ENCODE data around the gene TMEM95. TPM values are rescaled to one million over a fixed set of nuclear protein-coding genes. Genes with fewer than 3 reads are reported as not detected.
"Not testable (repeated sequence)": the region's sequence is repeated elsewhere in the genome, so short reads cannot be mapped to it uniquely, and the experiment has no call there.

Gene TMEM95
- total and polyA plus RNA-seq, 2 donors = 0.05 TPM; not detected in 1

- peaks cover 36 to 40% of the 10 kb centered on the region in 2 donors for H3K36me3 ChIP-seq (ENCODE audit: control insufficient read depth in 2 of 2, insufficient read depth in 2 of 2, low read length in 1 of 2)
- peaks cover 12 to 51% of the 10 kb centered on the region in 2 donors for H3K4me1 ChIP-seq (ENCODE audit: control insufficient read depth in 2 of 2, insufficient read depth in 2 of 2, low read length in 2 of 2)
- DNase-seq (ENCODE audit: low read depth in 6 of 9, low spot score in 9 of 9); H3K9me3 ChIP-seq (ENCODE audit: control insufficient read depth in 2 of 2, insufficient read depth in 1 of 2, low read length in 1 of 2); H3K27me3 ChIP-seq (ENCODE audit: control insufficient read depth in 2 of 2, insufficient read depth in 1 of 2, low read length in 1 of 2): not testable (repeated sequence)
- peak overlapping the region in 1 of 2 donors; percentile 93 for H3K27ac ChIP-seq (ENCODE audit: low read depth in 1 of 2, low read length in 1 of 2)
- 42% methylated on average over 7 of the region's 7 CpGs for WGBS
- H3K4me3 ChIP-seq (ENCODE audit: low read length in 2 of 2) = peak overlapping the region; percentile 78 to 98
These were observed 17.4 kb upstream of the TMEM95 start for GRCh38 chr17:7337600-7337999.

- H3K4me1 ChIP-seq (ENCODE audit: control insufficient read depth in 2 of 2, insufficient read depth in 2 of 2, low read length in 2 of 2) = peaks cover 9 to 34% of the 10 kb centered on the region in 2 donors
- DNase-seq (ENCODE audit: low read depth in 6 of 9, low spot score in 9 of 9) = no peak
These were observed 14.8 kb upstream of the TMEM95 start for GRCh38 chr17:7340179-7340578.

GRCh38 chr17:7341842-7342241 lies 13.1 kb upstream of the TMEM95 start:
- H3K36me3 ChIP-seq (ENCODE audit: control insufficient read depth in 2 of 2, insufficient read depth in 2 of 2, low read length in 1 of 2) = peaks cover 67 to 82% of the 10 kb centered on the region in 2 donors
- no peak for DNase-seq (ENCODE audit: low read depth in 6 of 9, low spot score in 9 of 9)
- H3K4me1 ChIP-seq (ENCODE audit: control insufficient read depth in 2 of 2, insufficient read depth in 2 of 2, low read length in 2 of 2) = peaks cover 0 to 20% of the 10 kb centered on the region in 2 donors
- H3K27ac ChIP-seq (ENCODE audit: low read depth in 1 of 2, low read length in 1 of 2) = no peak overlapping the region
- no peaks in the 10 kb centered on the region for H3K27me3 ChIP-seq (ENCODE audit: control insufficient read depth in 2 of 2, insufficient read depth in 1 of 2, low read length in 1 of 2)
- H3K9me3 ChIP-seq (ENCODE audit: control insufficient read depth in 2 of 2, insufficient read depth in 1 of 2, low read length in 1 of 2) = no peaks in the 10 kb centered on the region
- 97% methylated on average over 13 of the region's 13 CpGs for WGBS
- H3K4me3 ChIP-seq (ENCODE audit: low read length in 2 of 2) = no peak overlapping the region

More at GRCh38 chr17:7340179-7340578, 14.8 kb upstream of the TMEM95 start:
- WGBS = 94% methylated on average over 2 of the region's 2 CpGs
- Histone ChIP-seq H3K9me3 (ENCODE audit: control insufficient read depth in 2 of 2, insufficient read depth in 1 of 2, low read length in 1 of 2) (no peaks in the 10 kb centered on the region), H3K27me3 (ENCODE audit: control insufficient read depth in 2 of 2, insufficient read depth in 1 of 2, low read length in 1 of 2) (no peaks in the 10 kb centered on the region), H3K4me3 (ENCODE audit: low read length in 2 of 2) (no peak overlapping the region), H3K36me3 (ENCODE audit: control insufficient read depth in 2 of 2, insufficient read depth in 2 of 2, low read length in 1 of 2) (peaks cover 54 to 66% of the 10 kb centered on the region in 2 donors), H3K27ac (ENCODE audit: low read depth in 1 of 2, low read length in 1 of 2) (no peak overlapping the region)

GRCh38 chr17:7343250-7343649 lies 11.7 kb upstream of the TMEM95 start:
- Histone ChIP-seq H3K9me3 (ENCODE audit: control insufficient read depth in 2 of 2, insufficient read depth in 1 of 2, low read length in 1 of 2) (no peaks in the 10 kb centered on the region), H3K27ac (ENCODE audit: low read depth in 1 of 2, low read length in 1 of 2) (no peak overlapping the region), H3K4me3 (ENCODE audit: low read length in 2 of 2) (no peak overlapping the region), H3K4me1 (ENCODE audit: control insufficient read depth in 2 of 2, insufficient read depth in 2 of 2, low read length in 2 of 2) (peaks cover 0 to 9% of the 10 kb centered on the region in 2 donors), H3K27me3 (ENCODE audit: control insufficient read depth in 2 of 2, insufficient read depth in 1 of 2, low read length in 1 of 2) (no peaks in the 10 kb centered on the region), H3K36me3 (ENCODE audit: control insufficient read depth in 2 of 2, insufficient read depth in 2 of 2, low read length in 1 of 2) (peaks cover 76 to 96% of the 10 kb centered on the region in 2 donors)
- DNase-seq (ENCODE audit: low read depth in 6 of 9, low spot score in 9 of 9) = no peak
- WGBS = 94% methylated on average over 15 of the region's 15 CpGs

- DNase-seq (ENCODE audit: low read depth in 6 of 9, low spot score in 9 of 9) = no peak
- WGBS = 97% methylated on average over 18 of the region's 18 CpGs
These were observed 8.0 kb upstream of the TMEM95 start for GRCh38 chr17:7346761-7347614.

GRCh38 chr17:7347630-7348477 lies 7.1 kb upstream of the TMEM95 start:
- Histone ChIP-seq H3K4me1 (ENCODE audit: control insufficient read depth in 2 of 2, insufficient read depth in 2 of 2, low read length in 2 of 2) (peaks cover 11 to 23% of the 10 kb centered on the region in 2 donors), H3K9me3 (ENCODE audit: control insufficient read depth in 2 of 2, insufficient read depth in 1 of 2, low read length in 1 of 2) (no peaks in the 10 kb centered on the region), H3K36me3 (ENCODE audit: control insufficient read depth in 2 of 2, insufficient read depth in 2 of 2, low read length in 1 of 2) (peaks cover 64 to 81% of the 10 kb centered on the region in 2 donors), H3K27me3 (ENCODE audit: control insufficient read depth in 2 of 2, insufficient read depth in 1 of 2, low read length in 1 of 2) (no peaks in the 10 kb centered on the region), H3K4me3 (ENCODE audit: low read length in 2 of 2) (no peak overlapping the region), H3K27ac (ENCODE audit: low read depth in 1 of 2, low read length in 1 of 2) (no peak overlapping the region)
- DNase-seq (ENCODE audit: low read depth in 6 of 9, low spot score in 9 of 9) = no peak
- WGBS = 91% methylated on average over 19 of the region's 19 CpGs

More at GRCh38 chr17:7346761-7347614, 8.0 kb upstream of the TMEM95 start:
- Histone ChIP-seq H3K27me3 (ENCODE audit: control insufficient read depth in 2 of 2, insufficient read depth in 1 of 2, low read length in 1 of 2) (no peaks in the 10 kb centered on the region), H3K9me3 (ENCODE audit: control insufficient read depth in 2 of 2, insufficient read depth in 1 of 2, low read length in 1 of 2) (no peaks in the 10 kb centered on the region), H3K4me1 (ENCODE audit: control insufficient read depth in 2 of 2, insufficient read depth in 2 of 2, low read length in 2 of 2) (peaks cover 6 to 14% of the 10 kb centered on the region in 2 donors), H3K36me3 (ENCODE audit: control insufficient read depth in 2 of 2, insufficient read depth in 2 of 2, low read length in 1 of 2) (peaks cover 70 to 84% of the 10 kb centered on the region in 2 donors), H3K27ac (ENCODE audit: low read depth in 1 of 2, low read length in 1 of 2) (no peak overlapping the region), H3K4me3 (ENCODE audit: low read length in 2 of 2) (no peak overlapping the region)

- Histone ChIP-seq H3K9me3 (ENCODE audit: control insufficient read depth in 2 of 2, insufficient read depth in 1 of 2, low read length in 1 of 2) (no peaks in the 10 kb centered on the region), H3K36me3 (ENCODE audit: control insufficient read depth in 2 of 2, insufficient read depth in 2 of 2, low read length in 1 of 2) (peaks cover 56 to 73% of the 10 kb centered on the region in 2 donors), H3K27me3 (ENCODE audit: control insufficient read depth in 2 of 2, insufficient read depth in 1 of 2, low read length in 1 of 2) (no peaks in the 10 kb centered on the region), H3K4me1 (ENCODE audit: control insufficient read depth in 2 of 2, insufficient read depth in 2 of 2, low read length in 2 of 2) (peaks cover 11 to 21% of the 10 kb centered on the region in 2 donors), H3K4me3 (ENCODE audit: low read length in 2 of 2) (no peak overlapping the region), H3K27ac (ENCODE audit: low read depth in 1 of 2, low read length in 1 of 2) (no peak overlapping the region)
- 91% methylated on average over 19 of the region's 19 CpGs for WGBS
- DNase-seq (ENCODE audit: low read depth in 6 of 9, low spot score in 9 of 9) = no peak
These were observed 6.3 kb upstream of the TMEM95 start for GRCh38 chr17:7348478-7349242.

- DNase-seq (ENCODE audit: low read depth in 6 of 9, low spot score in 9 of 9) = peak in 1 of 9 donors; percentile 72
- 10% methylated on average over 91 of the region's 91 CpGs for WGBS
- Histone ChIP-seq H3K9me3 (ENCODE audit: control insufficient read depth in 2 of 2, insufficient read depth in 1 of 2, low read length in 1 of 2) (no peaks in the 10 kb centered on the region), H3K4me1 (ENCODE audit: control insufficient read depth in 2 of 2, insufficient read depth in 2 of 2, low read length in 2 of 2) (peaks cover 11 to 30% of the 10 kb centered on the region in 2 donors), H3K36me3 (ENCODE audit: control insufficient read depth in 2 of 2, insufficient read depth in 2 of 2, low read length in 1 of 2) (peaks cover 33 to 41% of the 10 kb centered on the region in 2 donors), H3K27me3 (ENCODE audit: control insufficient read depth in 2 of 2, insufficient read depth in 1 of 2, low read length in 1 of 2) (peaks cover 0 to 9% of the 10 kb centered on the region in 2 donors), H3K27ac (ENCODE audit: low read depth in 1 of 2, low read length in 1 of 2) (peak within 1 kb of the TSS; percentile 63 to 83), H3K4me3 (ENCODE audit: low read length in 2 of 2) (peak within 1 kb of the TSS; percentile 46 to 62)
These were observed 3.1 kb upstream of the TMEM95 start, which contains the start of gene KCTD11 for GRCh38 chr17:7351665-7352502. TSS of gene KCTD11 (plus strand) at chr17:7352162.

All from thymus (tissue), 11 donors.